GM12872 (cell line): ENCODE results near the gene ELAC2.

Source experiments
- CTCF ChIP-seq: IDR thresholded peaks from 3 replicates; pipeline ENCODE4 v1.5.1; 2011; ENCODE audit warnings: low read depth, mild to moderate bottlenecking, low read length, moderate library complexity; ENCODE audit not compliant: insufficient read depth

ELAC2 gene

GRCh38 chr17:12977008-12977751 is 40.6 kb downstream of the ELAC2 start:
- TF ChIP-seq CTCF: no peak

GRCh38 chr17:12974005-12974531 is 43.8 kb downstream of the ELAC2 start:
- no peak for TF ChIP-seq CTCF

GRCh38 chr17:12973496-12974004 is 44.3 kb downstream of the ELAC2 start:
- no peak for TF ChIP-seq CTCF

GRCh38 chr17:12967962-12968361 is 49.9 kb downstream of the ELAC2 start:
- no peak for TF ChIP-seq CTCF

- TF ChIP-seq CTCF: no peak
Observed at GRCh38 chr17:12966413-12966812, 51.4 kb downstream of the ELAC2 start.

- TF ChIP-seq CTCF: no peak
Observed at GRCh38 chr17:12965988-12966387, 51.8 kb downstream of the ELAC2 start.

GRCh38 chr17:12964840-12965239 is 53.0 kb downstream of the ELAC2 start:
- no peak for TF ChIP-seq CTCF
